ENCODE results near the gene PPP1R8. TPM values are rescaled to one million over a fixed set of nuclear protein-coding genes. Genes with fewer than 3 reads are reported as not detected.

PPP1R8 gene
- total and polyA plus RNA-seq, 9 of the 15 experiments (the other 6 are each of a cell fraction or from before 2014, with no cell fraction given): 16.2 to 107 (median 75.3) TPM

DNA sequence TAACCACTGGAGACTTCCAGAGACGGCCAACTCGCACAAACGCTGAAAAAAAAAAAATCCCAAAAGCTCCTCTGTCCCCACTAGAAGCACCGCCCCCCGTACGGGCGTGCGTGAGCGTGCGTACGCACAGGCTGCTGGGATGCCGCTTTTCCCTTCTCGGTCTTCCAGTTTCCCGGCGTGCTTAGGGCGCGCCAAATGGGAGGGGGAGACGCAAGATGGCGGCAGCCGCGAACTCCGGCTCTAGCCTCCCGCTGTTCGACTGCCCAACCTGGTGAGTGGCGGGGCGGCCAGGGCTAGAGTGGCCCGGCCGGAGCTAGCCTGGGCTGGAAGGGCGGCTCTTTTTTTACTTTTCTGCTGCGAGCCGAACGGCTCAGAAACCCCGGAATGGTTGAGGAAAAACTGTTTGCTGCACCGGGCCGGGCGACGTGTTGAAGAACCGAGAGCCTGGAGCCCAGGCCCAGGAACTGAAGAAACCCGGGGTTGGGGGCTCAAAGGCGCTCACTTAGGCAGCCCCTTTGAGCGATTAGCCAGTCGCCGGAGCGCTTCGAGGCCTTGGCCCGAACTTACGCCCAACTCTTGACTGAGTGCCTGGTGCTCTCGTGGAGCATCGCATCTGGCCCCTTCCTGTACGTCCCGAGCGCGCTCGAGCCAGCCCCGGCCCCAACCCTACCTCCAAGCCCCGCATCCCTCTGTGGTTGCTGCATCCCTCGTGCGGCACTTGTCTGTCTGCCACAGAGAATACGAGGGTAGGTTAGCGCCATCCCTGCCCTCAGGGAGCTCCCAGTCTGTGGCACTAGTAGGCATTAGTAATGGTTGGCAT is at the start of gene PPP1R8 (continued):
- TF ChIP-seq, protein P1, sequence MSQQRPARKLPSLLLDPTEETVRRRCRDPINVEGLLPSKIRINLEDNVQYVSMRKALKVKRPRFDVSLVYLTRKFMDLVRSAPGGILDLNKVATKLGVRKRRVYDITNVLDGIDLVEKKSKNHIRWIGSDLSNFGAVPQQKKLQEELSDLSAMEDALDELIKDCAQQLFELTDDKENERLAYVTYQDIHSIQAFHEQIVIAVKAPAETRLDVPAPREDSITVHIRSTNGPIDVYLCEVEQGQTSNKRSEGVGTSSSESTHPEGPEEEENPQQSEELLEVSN (IDR thresholded peaks at IDR 0.05; ENCODE audit: borderline replicate concordance in 1 of 2, extremely low read depth in 1 of 2, insufficient read depth in 1 of 2, insufficient read length in 1 of 2, low read depth in 1 of 2, low read length in 1 of 2, poor library complexity in 1 of 2, severe bottlenecking in 1 of 2): peak in 1 of 2 experiments; percentile 54
- no peak for TF ChIP-seq ZNF282 (CRISPR knock-in tag; IDR thresholded peaks at IDR 0.05)
- TF ChIP-seq MYNN (IDR thresholded peaks at IDR 0.05): 0 out of 2 replicates have a peak, but pooled peaks have one; percentile 36
- no peak for TF ChIP-seq MYNN (CRISPR knock-in tag; IDR thresholded peaks at IDR 0.05)
- TF ChIP-seq, protein P2, sequence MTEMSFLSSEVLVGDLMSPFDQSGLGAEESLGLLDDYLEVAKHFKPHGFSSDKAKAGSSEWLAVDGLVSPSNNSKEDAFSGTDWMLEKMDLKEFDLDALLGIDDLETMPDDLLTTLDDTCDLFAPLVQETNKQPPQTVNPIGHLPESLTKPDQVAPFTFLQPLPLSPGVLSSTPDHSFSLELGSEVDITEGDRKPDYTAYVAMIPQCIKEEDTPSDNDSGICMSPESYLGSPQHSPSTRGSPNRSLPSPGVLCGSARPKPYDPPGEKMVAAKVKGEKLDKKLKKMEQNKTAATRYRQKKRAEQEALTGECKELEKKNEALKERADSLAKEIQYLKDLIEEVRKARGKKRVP (CRISPR knock-in tag; IDR thresholded peaks at IDR 0.05): no peak
- no peak for TF ChIP-seq KDM2B (CRISPR knock-in tag; IDR thresholded peaks at IDR 0.05)
- TF ChIP-seq POU5F1 (IDR thresholded peaks at IDR 0.05; ENCODE audit: borderline replicate concordance, low read depth, low read length, partially characterized antibody): no peak
- TF ChIP-seq CHCHD3 (CRISPR knock-in tag; IDR thresholded peaks at IDR 0.05): no peak
- no peak for TF ChIP-seq TRIM24 (IDR thresholded peaks at IDR 0.05)
- TF ChIP-seq ZNF124 (CRISPR knock-in tag; IDR thresholded peaks at IDR 0.05): no peak
- TF ChIP-seq SMAD4 (CRISPR knock-in tag; conservative IDR thresholded peaks at IDR 0.05): no peak
- TF ChIP-seq RBFOX2 (IDR thresholded peaks at IDR 0.05; ENCODE audit: low read depth, low read length): peak; percentile 99
- TF ChIP-seq GTF2F1 (IDR thresholded peaks at IDR 0.05; ENCODE audit: low read depth, low read length): peak; percentile 82; the same call in 1 of the 2 replicates
- TF ChIP-seq, protein P3, sequence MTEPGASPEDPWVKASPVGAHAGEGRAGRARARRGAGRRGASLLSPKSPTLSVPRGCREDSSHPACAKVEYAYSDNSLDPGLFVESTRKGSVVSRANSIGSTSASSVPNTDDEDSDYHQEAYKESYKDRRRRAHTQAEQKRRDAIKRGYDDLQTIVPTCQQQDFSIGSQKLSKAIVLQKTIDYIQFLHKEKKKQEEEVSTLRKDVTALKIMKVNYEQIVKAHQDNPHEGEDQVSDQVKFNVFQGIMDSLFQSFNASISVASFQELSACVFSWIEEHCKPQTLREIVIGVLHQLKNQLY (CRISPR knock-in tag; conservative IDR thresholded peaks at IDR 0.05): peak; percentile 5 to 48; a peak in 1 of 4 replicates
- TF ChIP-seq PCBP2 (IDR thresholded peaks at IDR 0.05; ENCODE audit: low read depth, low read length, poor library complexity, severe bottlenecking): no peak
- no peak for TF ChIP-seq ZNF445 (CRISPR knock-in tag; IDR thresholded peaks at IDR 0.05; ENCODE audit: low read depth)
- TF ChIP-seq ZNF224 (CRISPR knock-in tag; IDR thresholded peaks at IDR 0.05): no peak; the same call in 1 of the 2 replicates
- TF ChIP-seq SMAD3 (CRISPR knock-in tag; conservative IDR thresholded peaks at IDR 0.05): no peak
- TF ChIP-seq, protein P4, sequence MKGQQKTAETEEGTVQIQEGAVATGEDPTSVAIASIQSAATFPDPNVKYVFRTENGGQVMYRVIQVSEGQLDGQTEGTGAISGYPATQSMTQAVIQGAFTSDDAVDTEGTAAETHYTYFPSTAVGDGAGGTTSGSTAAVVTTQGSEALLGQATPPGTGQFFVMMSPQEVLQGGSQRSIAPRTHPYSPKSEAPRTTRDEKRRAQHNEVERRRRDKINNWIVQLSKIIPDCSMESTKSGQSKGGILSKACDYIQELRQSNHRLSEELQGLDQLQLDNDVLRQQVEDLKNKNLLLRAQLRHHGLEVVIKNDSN (CRISPR knock-in tag; IDR thresholded peaks at IDR 0.05): no peak
- TF ChIP-seq PHB (CRISPR knock-in tag; IDR thresholded peaks at IDR 0.05): no peak
- no peak for TF ChIP-seq RBM15 (IDR thresholded peaks at IDR 0.05; ENCODE audit: insufficient read depth, low read length)
- peak; percentile 100 for TF ChIP-seq TAF1 (IDR thresholded peaks at IDR 0.05; ENCODE audit: control insufficient read depth, extremely low read depth, insufficient read depth, low read length, severe bottlenecking)
- no peak for TF ChIP-seq BACH1 (tag; IDR thresholded peaks at IDR 0.05)
- TF ChIP-seq KAT2B (IDR thresholded peaks at IDR 0.05; ENCODE audit: low read depth, low read length): no peak
- TF ChIP-seq TBL1XR1 (IDR thresholded peaks at IDR 0.05; ENCODE audit: low read length in 2 of 2): no peak; a peak in 1 of 4 replicates
- TF ChIP-seq GATAD2A (IDR thresholded peaks at IDR 0.05): no peak

Data from K562 (cell line).